Ovary (tissue), 3 donors: ENCODE measurements around the gene RETN.

Source experiments
- CTCF ChIP-seq, 3 donors: fragments of 450-650 bp in 2 of 3; fragments of 200-600 bp in 1 of 3; IDR thresholded peaks; one replicate each; pipeline versions ENCODE4 v1.5.1 to v1.8.0; 2016 to 2022; ENCODE audit warnings: antibody characterized with exemption in 3 of 3, mild to moderate bottlenecking in 1 of 3
- EP300 ChIP-seq: sonication (generic); formaldehyde crosslinking; IDR thresholded peaks from one replicate; pipeline ENCODE4 v1.6.1; 2017; ENCODE audit warnings: antibody characterized with exemption
- POLR2A ChIP-seq: fragments of 450-650 bp; IDR thresholded peaks from one replicate; pipeline ENCODE4 v1.6.1; 2017; ENCODE audit warnings: antibody characterized with exemption, mild to moderate bottlenecking, moderate library complexity
- donor health status: DM: no; HTN: no; CAD: no.

- TF ChIP-seq CTCF (IDR thresholded peaks at IDR 0.05) = no peak
- no peak for TF ChIP-seq POLR2A
- TF ChIP-seq EP300 = no peak
These were observed 41.7 kb upstream of the RETN start for GRCh38 chr19:7627166-7627565.
